Measurements from ENCODE around the gene OR5D18.

- TF ChIP-seq POLR2A (IDR thresholded peaks at IDR 0.05) (no peak), CTCF (IDR thresholded peaks at IDR 0.05) (no peak)
Measured at GRCh38 chr11:55819330-55819729, at the start of gene OR5D18.

Measured in gastroesophageal sphincter (tissue), 3 donors.